Memory B cell (primary cell): Measurements from ENCODE around the gene UNC79.
"Not testable (repeated sequence)": the region's sequence is repeated elsewhere in the genome, so short reads cannot be mapped to it uniquely, and the experiment has no call there.

Experiments used
- ATAC-seq: fragments of 150-1000 bp; cut with Tn5 transposase; 2 replicates; pipeline ENCODE4 v1.10.0; 2021; ENCODE audit warnings: low read depth, mild to moderate bottlenecking, moderate library complexity
- DNase-seq, 2 donors: peaks; one replicate each; pipeline ENCODE4 v3.0.0; 2022; ENCODE audit warnings: low spot score in 2 of 2
- H3K27ac Mint-ChIP-seq: one replicate; pipeline ENCODE4 v1.8.0; 2022; ENCODE audit warnings: mild to moderate bottlenecking, moderate library complexity, mixed read lengths
- H3K27me3 Mint-ChIP-seq: one replicate; pipeline ENCODE4 v1.8.0; 2022; ENCODE audit warnings: mixed read lengths
- H3K36me3 Mint-ChIP-seq: one replicate; pipeline ENCODE4 v1.8.0; 2022; ENCODE audit warnings: mild to moderate bottlenecking, mixed read lengths
- H3K4me1 Mint-ChIP-seq: one replicate; pipeline ENCODE4 v1.8.0; 2022; ENCODE audit warnings: mixed read lengths
- H3K4me3 Mint-ChIP-seq: one replicate; pipeline ENCODE4 v1.8.0; 2022; ENCODE audit warnings: mild to moderate bottlenecking, moderate library complexity, mixed read lengths
- H3K9me3 Mint-ChIP-seq: one replicate; pipeline ENCODE4 v1.8.0; 2022; ENCODE audit warnings: mixed read lengths

Gene UNC79

GRCh38 chr14:93462479-93462878, 31.7 kb downstream of the UNC79 start:
- H3K4me1 Mint-ChIP-seq = peaks cover 3% of the 10 kb centered on the region
- ATAC-seq (no peak), DNase-seq (no peak)
- no peaks in the 10 kb centered on the region for H3K9me3 Mint-ChIP-seq
- peaks cover 2% of the 10 kb centered on the region for H3K27me3 Mint-ChIP-seq
- H3K4me3 Mint-ChIP-seq = no peak overlapping the region
- no peak overlapping the region for H3K27ac Mint-ChIP-seq
- H3K36me3 Mint-ChIP-seq = no peaks in the 10 kb centered on the region

GRCh38 chr14:93464271-93464670, 33.5 kb downstream of the UNC79 start:
- Mint-ChIP-seq H3K4me1 (peaks cover 3% of the 10 kb centered on the region), H3K9me3 (no peaks in the 10 kb centered on the region), H3K4me3 (no peak overlapping the region), H3K36me3 (no peaks in the 10 kb centered on the region), H3K27ac (no peak overlapping the region), H3K27me3 (no peaks in the 10 kb centered on the region)
- DNase-seq (no peak), ATAC-seq (no peak)

- no peak for ATAC-seq
- H3K27me3 Mint-ChIP-seq = peaks cover 5% of the 10 kb centered on the region
- H3K4me1 Mint-ChIP-seq = no peaks in the 10 kb centered on the region
- H3K36me3 Mint-ChIP-seq = no peaks in the 10 kb centered on the region
- no peak overlapping the region for H3K4me3 Mint-ChIP-seq
- H3K27ac Mint-ChIP-seq = no peak overlapping the region
- peaks cover 1% of the 10 kb centered on the region for H3K9me3 Mint-ChIP-seq
- no peak for DNase-seq
These were observed 44.7 kb downstream of the UNC79 start for GRCh38 chr14:93475471-93475870.

- H3K36me3 Mint-ChIP-seq = no peaks in the 10 kb centered on the region
- H3K27me3 Mint-ChIP-seq = peaks cover 4% of the 10 kb centered on the region
- DNase-seq (no peak), ATAC-seq (no peak)
- peaks cover 1% of the 10 kb centered on the region for H3K9me3 Mint-ChIP-seq
- no peak overlapping the region for H3K4me3 Mint-ChIP-seq
- H3K4me1 Mint-ChIP-seq = no peaks in the 10 kb centered on the region
- H3K27ac Mint-ChIP-seq = no peak overlapping the region
These were observed 45.6 kb downstream of the UNC79 start for GRCh38 chr14:93476305-93476704.

- H3K4me3 Mint-ChIP-seq, H3K9me3 Mint-ChIP-seq, H3K27ac Mint-ChIP-seq, H3K36me3 Mint-ChIP-seq, DNase-seq, H3K4me1 Mint-ChIP-seq, H3K27me3 Mint-ChIP-seq, ATAC-seq: not testable (repeated sequence)
These were observed 48.3 kb downstream of the UNC79 start for GRCh38 chr14:93479074-93479473.

- no peak overlapping the region for H3K27ac Mint-ChIP-seq
- peaks cover 3% of the 10 kb centered on the region for H3K27me3 Mint-ChIP-seq
- DNase-seq = no peak
- H3K4me1 Mint-ChIP-seq = peaks cover 4% of the 10 kb centered on the region
- no peak overlapping the region for H3K4me3 Mint-ChIP-seq
- peaks cover 1% of the 10 kb centered on the region for H3K9me3 Mint-ChIP-seq
- no peak for ATAC-seq
- H3K36me3 Mint-ChIP-seq = no peaks in the 10 kb centered on the region
These were observed 50.1 kb downstream of the UNC79 start for GRCh38 chr14:93480867-93481266.

- ATAC-seq = no peak
- H3K4me1 Mint-ChIP-seq = peaks cover 4% of the 10 kb centered on the region
- no peaks in the 10 kb centered on the region for H3K36me3 Mint-ChIP-seq
- H3K4me3 Mint-ChIP-seq = no peak overlapping the region
- H3K27ac Mint-ChIP-seq = no peak overlapping the region
- peaks cover 2% of the 10 kb centered on the region for H3K27me3 Mint-ChIP-seq
- DNase-seq = no peak
- H3K9me3 Mint-ChIP-seq = peaks cover 1% of the 10 kb centered on the region
These were observed 51.0 kb downstream of the UNC79 start for GRCh38 chr14:93481758-93482157.

GRCh38 chr14:93490001-93490400, 59.3 kb downstream of the UNC79 start:
- peaks cover 19% of the 10 kb centered on the region for H3K9me3 Mint-ChIP-seq
- peaks cover 12% of the 10 kb centered on the region for H3K4me1 Mint-ChIP-seq
- H3K27ac Mint-ChIP-seq = no peak overlapping the region
- no peak overlapping the region for H3K4me3 Mint-ChIP-seq
- H3K36me3 Mint-ChIP-seq = peaks cover 13% of the 10 kb centered on the region
- DNase-seq = no peak
- no peak for ATAC-seq
- peaks cover 2% of the 10 kb centered on the region for H3K27me3 Mint-ChIP-seq

- Mint-ChIP-seq H3K4me1 (peaks cover 12% of the 10 kb centered on the region), H3K4me3 (no peak overlapping the region), H3K36me3 (peaks cover 18% of the 10 kb centered on the region), H3K9me3 (peaks cover 24% of the 10 kb centered on the region), H3K27ac (no peak overlapping the region), H3K27me3 (peaks cover 2% of the 10 kb centered on the region)
- DNase-seq = no peak
- no peak for ATAC-seq
These were observed 62.3 kb downstream of the UNC79 start for GRCh38 chr14:93493054-93493453.

- DNase-seq, H3K27ac Mint-ChIP-seq, H3K27me3 Mint-ChIP-seq: not testable (repeated sequence)
- peak; percentile 54 for ATAC-seq
- peaks cover 24% of the 10 kb centered on the region for H3K9me3 Mint-ChIP-seq
- H3K4me3 Mint-ChIP-seq = peak overlapping the region; percentile 6
- H3K36me3 Mint-ChIP-seq = peaks cover 18% of the 10 kb centered on the region
- H3K4me1 Mint-ChIP-seq = peaks cover 12% of the 10 kb centered on the region
These were observed 62.9 kb downstream of the UNC79 start for GRCh38 chr14:93493622-93494021.

- Mint-ChIP-seq H3K9me3 (peaks cover 21% of the 10 kb centered on the region), H3K27ac (no peak overlapping the region), H3K4me1 (peaks cover 12% of the 10 kb centered on the region), H3K36me3 (peaks cover 17% of the 10 kb centered on the region), H3K27me3 (peaks cover 3% of the 10 kb centered on the region), H3K4me3 (no peak overlapping the region)
- ATAC-seq = no peak
- no peak for DNase-seq
These were observed 66.4 kb downstream of the UNC79 start for GRCh38 chr14:93496856-93497741.

GRCh38 chr14:93510056-93510455, 79.3 kb downstream of the UNC79 start:
- Mint-ChIP-seq H3K27me3 (peaks cover 1% of the 10 kb centered on the region), H3K4me3 (no peak overlapping the region), H3K4me1 (peaks cover 14% of the 10 kb centered on the region), H3K9me3 (peaks cover 2% of the 10 kb centered on the region), H3K27ac (no peak overlapping the region), H3K36me3 (no peaks in the 10 kb centered on the region)
- ATAC-seq (peak; percentile 31), DNase-seq (no peak)

GRCh38 chr14:93511001-93511400, 80.3 kb downstream of the UNC79 start:
- ATAC-seq (peak; percentile 44), DNase-seq (no peak)
- Mint-ChIP-seq H3K27me3 (peaks cover 1% of the 10 kb centered on the region), H3K4me1 (peaks cover 14% of the 10 kb centered on the region), H3K9me3 (no peaks in the 10 kb centered on the region), H3K27ac (no peak overlapping the region), H3K36me3 (no peaks in the 10 kb centered on the region), H3K4me3 (no peak overlapping the region)

GRCh38 chr14:93520053-93520607, 89.4 kb downstream of the UNC79 start:
- ATAC-seq = no peak
- Mint-ChIP-seq H3K36me3 (peaks cover 12% of the 10 kb centered on the region), H3K9me3 (peaks cover 25% of the 10 kb centered on the region), H3K27ac (no peak overlapping the region), H3K4me3 (no peak overlapping the region), H3K27me3 (peaks cover 3% of the 10 kb centered on the region), H3K4me1 (no peaks in the 10 kb centered on the region)
- no peak for DNase-seq

GRCh38 chr14:93522221-93522620, 91.5 kb downstream of the UNC79 start:
- peaks cover 22% of the 10 kb centered on the region for H3K9me3 Mint-ChIP-seq
- ATAC-seq (no peak), DNase-seq (no peak)
- H3K27me3 Mint-ChIP-seq = no peaks in the 10 kb centered on the region
- peaks cover 9% of the 10 kb centered on the region for H3K36me3 Mint-ChIP-seq
- H3K4me3 Mint-ChIP-seq = no peak overlapping the region
- H3K4me1 Mint-ChIP-seq = no peaks in the 10 kb centered on the region
- no peak overlapping the region for H3K27ac Mint-ChIP-seq
